Stimulated activated CD8-positive, alpha-beta memory T cell treated with anti-CD3 and anti-CD28 coated beads, Interleukin-15, amount 100 ng/mL, for 24 hours (primary cell): ENCODE results near the gene MCCC2.
"Not testable (repeated sequence)": the region's sequence is repeated elsewhere in the genome, so short reads cannot be mapped to it uniquely, and the experiment has no call there.

ENCODE experiments used
- DNase-seq: peaks from one replicate; pipeline ENCODE4 v3.0.0-alpha.2; 2020; ENCODE audit warnings: low read depth

MCCC2 gene

GRCh38 chr5:71586941-71587765 lies at the start of gene MCCC2:
Gene MCCC2, plus strand, starts transcription at chr5:71587340. Its CDS starts 86 bp downstream, at chr5:71587426.
- DNase-seq, result peak; percentile 80

GRCh38 chr5:71537687-71538086 lies 49.5 kb upstream of the MCCC2 start:
- DNase-seq, result no peak

- DNase-seq, result not testable (repeated sequence)
Observed at GRCh38 chr5:71550885-71551284, 36.3 kb upstream of the MCCC2 start.

GRCh38 chr5:71551582-71551981 lies 35.6 kb upstream of the MCCC2 start:
- DNase-seq, result not testable (repeated sequence)

- DNase-seq, result not testable (repeated sequence)
Observed at GRCh38 chr5:71552026-71552749, 35.0 kb upstream of the MCCC2 start.

- no peak for DNase-seq
Observed at GRCh38 chr5:71563161-71563560, 24.0 kb upstream of the MCCC2 start.

GRCh38 chr5:71564895-71565294 lies 22.2 kb upstream of the MCCC2 start:
- DNase-seq, result no peak

- no peak for DNase-seq
Observed at GRCh38 chr5:71569748-71570509, 17.2 kb upstream of the MCCC2 start.

GRCh38 chr5:71571811-71572210 lies 15.3 kb upstream of the MCCC2 start:
- not testable (repeated sequence) for DNase-seq

- no peak for DNase-seq
Observed at GRCh38 chr5:71573591-71573990, 13.5 kb upstream of the MCCC2 start.

GRCh38 chr5:71575588-71575987 lies 11.6 kb upstream of the MCCC2 start:
- DNase-seq, result not testable (repeated sequence)

GRCh38 chr5:71576241-71576640 lies 10.9 kb upstream of the MCCC2 start:
- no peak for DNase-seq

GRCh38 chr5:71577839-71578238 lies 9.3 kb upstream of the MCCC2 start:
- not testable (repeated sequence) for DNase-seq

GRCh38 chr5:71582945-71583584 lies 4.1 kb upstream of the MCCC2 start:
- DNase-seq, result no peak

GRCh38 chr5:71586052-71586940 lies 844 bp upstream of the MCCC2 start:
- no peak for DNase-seq

GRCh38 chr5:71587766-71588532 lies 809 bp downstream of the MCCC2 start:
- DNase-seq, result peak; percentile 3

- DNase-seq, result no peak
Observed at GRCh38 chr5:71588533-71588885, 1.4 kb downstream of the MCCC2 start.

GRCh38 chr5:71589903-71590302 lies 2.8 kb downstream of the MCCC2 start:
- no peak for DNase-seq

GRCh38 chr5:71591100-71591499 lies 4.0 kb downstream of the MCCC2 start:
- no peak for DNase-seq

GRCh38 chr5:71596169-71596568 lies 9.0 kb downstream of the MCCC2 start:
- no peak for DNase-seq
